DOHH2 (cell line): ENCODE data around the gene GABRG3.

Experiments used
- CTCF ChIP-seq: fragments of 200-600 bp; sonication (generic); IDR thresholded peaks from one replicate; pipeline ENCODE4 v1.5.1; 2014; ENCODE audit warnings: antibody characterized with exemption, mild to moderate bottlenecking, low read depth, low read length; ENCODE audit not compliant: poor library complexity, severe bottlenecking
- EZH2phosphoT487 ChIP-seq: fragments of 200-600 bp; sonication (generic); IDR thresholded peaks from 2 replicates; pipeline ENCODE4 v1.6.1; 2017; ENCODE audit warnings: borderline replicate concordance, mild to moderate bottlenecking, antibody characterized with exemption, low read length, moderate library complexity, mixed read lengths

DNA sequence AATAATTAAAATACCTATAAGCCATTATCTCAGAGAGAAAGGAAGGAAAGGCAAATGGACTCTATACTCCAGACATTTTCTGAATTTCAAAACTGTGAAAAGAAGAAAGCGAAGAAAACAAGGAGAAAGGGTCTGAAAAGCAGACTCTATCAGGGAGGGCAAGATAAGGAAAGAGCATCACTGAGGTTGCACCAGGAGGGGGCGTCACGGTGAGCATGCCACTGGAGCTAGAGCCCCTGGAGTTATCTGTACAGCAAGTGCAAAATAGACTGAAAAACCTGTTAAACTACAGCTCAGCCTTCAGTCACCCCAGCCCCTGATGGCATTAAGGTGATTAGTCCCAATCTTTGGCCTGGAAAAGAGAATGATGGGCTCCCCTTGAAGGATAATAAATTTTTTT lies 514.3 kb downstream of the GABRG3 start:
- TF ChIP-seq CTCF (no peak), EZH2phosphoT487 (no peak)
